Esophagus squamous epithelium (tissue), 4 donors: Measurements from ENCODE around the gene ZNF484.
"Not testable (repeated sequence)": the region's sequence is repeated elsewhere in the genome, so short reads cannot be mapped to it uniquely, and the experiment has no call there.

Experiments used
- CTCF ChIP-seq, 6 experiments: fragments of 450-650 bp in 4 of 6; fragments of 200-600 bp in 2 of 6; sonication (generic) in 2 of 6; IDR thresholded peaks; one replicate each; pipeline ENCODE4 v1.5.1; 2016 to 2019; ENCODE audit warnings: antibody characterized with exemption in 6 of 6, mild to moderate bottlenecking in 4 of 6, moderate library complexity in 4 of 6
- POLR2A ChIP-seq, 4 donors: fragments of 450-650 bp; IDR thresholded peaks; one replicate each; pipeline ENCODE4 v1.6.1; 2017; ENCODE audit warnings: antibody characterized with exemption in 4 of 4, mild to moderate bottlenecking in 4 of 4, moderate library complexity in 3 of 4

- TF ChIP-seq CTCF, POLR2A (IDR thresholded peaks at IDR 0.05): not testable (repeated sequence)
Observed at GRCh38 chr9:92825065-92825464, 52.8 kb downstream of the ZNF484 start.
